Metanephros (tissue), 1 donor: ENCODE data around the gene PEX1. TPM values are rescaled to one million over a fixed set of nuclear protein-coding genes. Genes with fewer than 3 reads are reported as not detected.

Experiments used
- total RNA-seq: library from RNA; depleted of rRNA; stranded (reverse); fragments of >200 nt; gene quantifications from one replicate; pipeline ENCODE4 v1.2.3, GENCODE V29; 2014

The PEX1 gene
- 26.6 TPM for total RNA-seq

GRCh38 chr7:92528188-92528957 is at the start of gene PEX1, which contains the start of gene RBM48:
Gene PEX1 (minus strand): TSS chr7:92528520. CDS start chr7:92528435, 85 bp downstream.
Gene RBM48 (plus strand): TSS chr7:92528795. CDS start chr7:92528814, 19 bp downstream.

GRCh38 chr7:92477681-92478080 is 50.6 kb downstream of the PEX1 start, which contains the start of gene ERVW-1:
Gene ERVW-1 (minus strand): TSS chr7:92477946. CDS start chr7:92470381, 7,565 bp downstream.

GRCh38 chr7:92447345-92448204 is 80.7 kb downstream of the PEX1 start, which contains the start of gene GATAD1:
Gene GATAD1 (plus strand): TSS chr7:92447482. CDS start chr7:92447730, 248 bp downstream.

Other genes starting within 250 kb of the PEX1 start
- 50.4 TPM for gene GATAD1, start 81.0 kb downstream of the PEX1 start, total RNA-seq
- not detected for gene ERVW-1, start 50.6 kb downstream of the PEX1 start, total RNA-seq
- gene RBM48, start 275 bp upstream of the PEX1 start, total RNA-seq = 15.9 TPM
- 18.7 TPM for gene FAM133B, start 61.9 kb upstream of the PEX1 start, total RNA-seq